Measurements from ENCODE around the gene GAGE12H.
"Not testable (repeated sequence)": the region's sequence is repeated elsewhere in the genome, so short reads cannot be mapped to it uniquely, and the experiment has no call there.

- TF ChIP-seq, protein P1, sequence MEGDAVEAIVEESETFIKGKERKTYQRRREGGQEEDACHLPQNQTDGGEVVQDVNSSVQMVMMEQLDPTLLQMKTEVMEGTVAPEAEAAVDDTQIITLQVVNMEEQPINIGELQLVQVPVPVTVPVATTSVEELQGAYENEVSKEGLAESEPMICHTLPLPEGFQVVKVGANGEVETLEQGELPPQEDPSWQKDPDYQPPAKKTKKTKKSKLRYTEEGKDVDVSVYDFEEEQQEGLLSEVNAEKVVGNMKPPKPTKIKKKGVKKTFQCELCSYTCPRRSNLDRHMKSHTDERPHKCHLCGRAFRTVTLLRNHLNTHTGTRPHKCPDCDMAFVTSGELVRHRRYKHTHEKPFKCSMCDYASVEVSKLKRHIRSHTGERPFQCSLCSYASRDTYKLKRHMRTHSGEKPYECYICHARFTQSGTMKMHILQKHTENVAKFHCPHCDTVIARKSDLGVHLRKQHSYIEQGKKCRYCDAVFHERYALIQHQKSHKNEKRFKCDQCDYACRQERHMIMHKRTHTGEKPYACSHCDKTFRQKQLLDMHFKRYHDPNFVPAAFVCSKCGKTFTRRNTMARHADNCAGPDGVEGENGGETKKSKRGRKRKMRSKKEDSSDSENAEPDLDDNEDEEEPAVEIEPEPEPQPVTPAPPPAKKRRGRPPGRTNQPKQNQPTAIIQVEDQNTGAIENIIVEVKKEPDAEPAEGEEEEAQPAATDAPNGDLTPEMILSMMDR (conservative IDR thresholded peaks at IDR 0.05 in 1 of 2, IDR thresholded peaks at IDR 0.05 in 1 of 2; ENCODE audit: extremely low read depth in 1 of 2, insufficient read depth in 1 of 2, low read depth in 1 of 2, low read length in 2 of 2) = not testable (repeated sequence)
- not testable (repeated sequence) for TF ChIP-seq EZH2 (IDR thresholded peaks at IDR 0.05; ENCODE audit: borderline replicate concordance, low read length)
These were observed 19.0 kb downstream of the GAGE12H start, which contains the start of gene GAGE1 for GRCh38 chrX:49598720-49599119.

Measured in mammary epithelial cell (primary cell).